Gastrocnemius medialis (tissue), 4 donors: ENCODE data around the gene PPP1R12B. TPM values are rescaled to one million over a fixed set of nuclear protein-coding genes. Genes with fewer than 3 reads are reported as not detected.

Experiments used
- ATAC-seq, 2 donors: fragments of 150-250 bp; one replicate each; pipeline ENCODE4 v1.9.1; 2016
- DNase-seq, 2 donors: peaks; one replicate each; pipeline ENCODE4 v3.0.0-alpha.2; 2019
- H3K27ac ChIP-seq, 4 donors: fragments of 200-600 bp; sonication (generic); 1 replicate in 1 of 4; 2 replicates in 3 of 4; pipeline ENCODE4 v1.5.1; 2016 to 2018; ENCODE audit warnings: mild to moderate bottlenecking in 2 of 4, moderate library complexity in 1 of 4
- H3K27me3 ChIP-seq, 3 donors: fragments of 200-600 bp; sonication (generic) in 2 of 3; 1 replicate in 1 of 3; 2 replicates in 2 of 3; pipeline versions ENCODE4 v1.5.1 to v1.6.0; 2016 to 2019; ENCODE audit warnings: mild to moderate bottlenecking in 1 of 3, moderate library complexity in 1 of 3
- H3K36me3 ChIP-seq, 2 donors: fragments of 200-600 bp; sonication (generic) in 1 of 2; one replicate each; pipeline ENCODE4 v1.5.1; 2017 to 2018
- H3K4me1 ChIP-seq, 2 donors: fragments of 200-600 bp; sonication (generic) in 1 of 2; one replicate each; pipeline ENCODE4 v1.5.1; 2016 to 2017; ENCODE audit warnings: mild to moderate bottlenecking in 2 of 2
- H3K4me3 ChIP-seq, 4 donors: fragments of 200-600 bp; sonication (generic) in 3 of 4; 1 replicate in 1 of 4; 2 replicates in 3 of 4; pipeline ENCODE4 v1.5.1; 2016 to 2019; ENCODE audit warnings: mild to moderate bottlenecking in 2 of 4
- H3K9me3 ChIP-seq, 3 donors: fragments of 200-600 bp; sonication (generic) in 2 of 3; 1 replicate in 1 of 3; 2 replicates in 2 of 3; pipeline ENCODE4 v1.5.1; 2016 to 2019
- POLR2A ChIP-seq, 2 donors: fragments of 450-650 bp; IDR thresholded peaks; one replicate each; pipeline ENCODE4 v1.6.1; 2017; ENCODE audit warnings: antibody characterized with exemption in 2 of 2, mild to moderate bottlenecking in 2 of 2, moderate library complexity in 2 of 2
- in situ Hi-C, 4 donors: fragments of 200-750 bp; cut with MboI; loops; one replicate each; pipeline versions ENCODE4 v1.15.0 to v1.8.0; 2017; ENCODE audit warnings: low sequenced_read_pairs in 4 of 4
- intact Hi-C: fragments of 100-400 bp; cut with DNase I; formaldehyde crosslinking; loops from one replicate; pipeline ENCODE4 v1.15.1; 2023; ENCODE audit warnings: low total_unique reads
- total RNA-seq, 4 donors: library from RNA; depleted of rRNA; stranded (reverse); fragments of >200 nt; gene quantifications; one replicate each; pipeline versions ENCODE4 v1.1.0 to v1.2.3, GENCODE V29; 2016
- TF ChIP-seq, protein P1 (sequence below), 5 experiments: fragments of 450-650 bp in 3 of 5; fragments of 200-600 bp in 2 of 5; sonication (generic) in 2 of 5; IDR thresholded peaks in 4 of 5; conservative IDR thresholded peaks in 1 of 5; 1 replicate in 4 of 5; 2 replicates in 1 of 5; pipeline ENCODE4 v1.5.1; 2016 to 2019; ENCODE audit warnings: antibody characterized with exemption in 5 of 5, mild to moderate bottlenecking in 3 of 5, moderate library complexity in 3 of 5

The PPP1R12B gene
- total RNA-seq, 4 donors from 2014 or later, result 127 to 207 (median 139) TPM

DNA sequence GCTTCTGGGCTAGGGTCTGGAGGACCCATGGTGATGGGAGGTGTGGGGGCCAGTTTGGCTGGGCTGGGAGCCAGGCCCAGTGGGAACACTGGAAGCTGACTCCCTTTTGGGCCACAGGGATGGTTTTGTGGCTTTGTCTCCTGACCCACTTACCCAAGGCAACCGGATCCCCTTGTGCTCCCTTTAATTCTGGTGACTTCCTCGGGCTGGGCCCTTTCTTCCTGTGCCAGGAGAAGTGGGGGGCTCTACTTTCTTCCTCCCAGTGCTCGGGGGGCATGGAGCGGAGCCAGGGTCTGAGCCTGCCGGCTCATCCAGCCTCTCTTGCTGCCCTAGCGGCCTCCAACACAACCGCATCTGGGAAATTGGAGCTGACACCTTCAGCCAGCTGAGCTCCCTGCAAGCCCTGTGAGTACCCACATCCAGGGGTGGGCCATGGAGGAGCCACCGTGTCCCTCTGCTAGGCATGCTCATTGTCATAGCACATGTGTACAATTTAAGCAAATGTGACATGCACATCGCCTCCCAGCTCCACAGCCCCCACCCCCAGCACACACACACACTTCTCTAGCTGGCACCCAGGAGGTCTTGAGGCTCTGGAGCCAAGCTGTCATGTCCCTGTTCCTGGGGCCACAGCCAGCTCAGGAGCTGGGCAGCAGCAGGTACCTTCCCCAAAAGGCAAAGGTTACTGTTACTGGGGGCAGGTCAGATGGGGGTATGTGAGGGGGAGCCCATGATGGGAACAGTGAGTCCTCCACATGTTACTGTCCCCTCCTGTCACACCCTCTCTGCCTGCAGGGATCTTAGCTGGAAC is 41.8 kb upstream of the PPP1R12B start:
- no peak for ATAC-seq
- Histone ChIP-seq H3K4me1 (peaks cover 3 to 13% of the 10 kb centered on the region in 2 donors), H3K27ac (no peak overlapping the region), H3K27me3 (no peaks in the 10 kb centered on the region), H3K4me3 (no peak overlapping the region), H3K36me3 (no peaks in the 10 kb centered on the region), H3K9me3 (no peaks in the 10 kb centered on the region)
- in situ Hi-C loops (loop anchor here in 1 of 4 donors (25.0 kb wide), 1 partner anchor 406 kb away; the partner anchor contains the start of gene SYT2), intact Hi-C loops (loop anchor here (5.0 kb wide), 1 partner anchor 104 kb away; no protein-coding TSS in a partner anchor)
- no peak for TF ChIP-seq POLR2A (IDR thresholded peaks at IDR 0.05)
- TF ChIP-seq, protein P1, sequence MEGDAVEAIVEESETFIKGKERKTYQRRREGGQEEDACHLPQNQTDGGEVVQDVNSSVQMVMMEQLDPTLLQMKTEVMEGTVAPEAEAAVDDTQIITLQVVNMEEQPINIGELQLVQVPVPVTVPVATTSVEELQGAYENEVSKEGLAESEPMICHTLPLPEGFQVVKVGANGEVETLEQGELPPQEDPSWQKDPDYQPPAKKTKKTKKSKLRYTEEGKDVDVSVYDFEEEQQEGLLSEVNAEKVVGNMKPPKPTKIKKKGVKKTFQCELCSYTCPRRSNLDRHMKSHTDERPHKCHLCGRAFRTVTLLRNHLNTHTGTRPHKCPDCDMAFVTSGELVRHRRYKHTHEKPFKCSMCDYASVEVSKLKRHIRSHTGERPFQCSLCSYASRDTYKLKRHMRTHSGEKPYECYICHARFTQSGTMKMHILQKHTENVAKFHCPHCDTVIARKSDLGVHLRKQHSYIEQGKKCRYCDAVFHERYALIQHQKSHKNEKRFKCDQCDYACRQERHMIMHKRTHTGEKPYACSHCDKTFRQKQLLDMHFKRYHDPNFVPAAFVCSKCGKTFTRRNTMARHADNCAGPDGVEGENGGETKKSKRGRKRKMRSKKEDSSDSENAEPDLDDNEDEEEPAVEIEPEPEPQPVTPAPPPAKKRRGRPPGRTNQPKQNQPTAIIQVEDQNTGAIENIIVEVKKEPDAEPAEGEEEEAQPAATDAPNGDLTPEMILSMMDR (IDR thresholded peaks at IDR 0.05 in 4 of 5, conservative IDR thresholded peaks at IDR 0.05 in 1 of 5), result no peak
- DNase-seq, result no peak

DNA sequence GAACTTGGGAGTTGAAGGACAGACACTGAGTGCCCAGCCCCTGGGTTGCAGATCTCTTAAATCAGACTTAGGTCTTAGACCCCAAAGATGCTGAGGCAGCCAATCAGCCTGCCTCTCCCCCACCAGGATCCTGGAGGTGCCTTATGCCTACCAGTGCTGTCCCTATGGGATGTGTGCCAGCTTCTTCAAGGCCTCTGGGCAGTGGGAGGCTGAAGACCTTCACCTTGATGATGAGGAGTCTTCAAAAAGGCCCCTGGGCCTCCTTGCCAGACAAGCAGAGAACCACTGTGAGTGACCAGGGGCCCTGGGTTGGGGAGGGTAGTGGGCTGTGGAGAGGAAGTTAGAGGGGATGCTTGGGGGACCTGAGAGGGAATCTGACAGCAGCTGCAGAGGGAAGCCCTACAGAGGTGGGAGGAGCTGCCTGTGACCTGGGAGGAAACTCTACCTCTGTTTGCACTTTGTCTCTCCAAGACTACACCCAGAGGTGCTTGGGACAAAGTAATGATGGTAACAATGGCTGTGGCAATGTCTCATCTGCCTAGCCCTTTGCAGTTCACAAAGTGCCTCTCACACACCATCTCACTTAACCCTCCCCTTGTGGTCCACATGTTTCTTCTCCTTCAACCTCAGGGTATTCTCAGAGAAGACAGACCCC is 38.3 kb upstream of the PPP1R12B start:
- no peak for ATAC-seq
- no peak overlapping the region for H3K4me3 ChIP-seq
- H3K27me3 ChIP-seq, result no peaks in the 10 kb centered on the region
- TF ChIP-seq, protein P1 (IDR thresholded peaks at IDR 0.05 in 4 of 5, conservative IDR thresholded peaks at IDR 0.05 in 1 of 5), result no peak
- no peak for TF ChIP-seq POLR2A (IDR thresholded peaks at IDR 0.05)
- no peak overlapping the region for H3K27ac ChIP-seq
- H3K9me3 ChIP-seq, result no peaks in the 10 kb centered on the region
- peaks cover 8 to 9% of the 10 kb centered on the region in 2 donors for H3K4me1 ChIP-seq
- H3K36me3 ChIP-seq, result no peaks in the 10 kb centered on the region
- no peak for DNase-seq
- intact Hi-C loops (no loop called here), in situ Hi-C loops (loop anchor here (5.0 to 25.0 kb wide), 3 partner anchors 108 to 402 kb away; partner anchors contain the start of genes LGR6 (in 2 of the 4) and SYT2 (in 1 of the 4))

DNA sequence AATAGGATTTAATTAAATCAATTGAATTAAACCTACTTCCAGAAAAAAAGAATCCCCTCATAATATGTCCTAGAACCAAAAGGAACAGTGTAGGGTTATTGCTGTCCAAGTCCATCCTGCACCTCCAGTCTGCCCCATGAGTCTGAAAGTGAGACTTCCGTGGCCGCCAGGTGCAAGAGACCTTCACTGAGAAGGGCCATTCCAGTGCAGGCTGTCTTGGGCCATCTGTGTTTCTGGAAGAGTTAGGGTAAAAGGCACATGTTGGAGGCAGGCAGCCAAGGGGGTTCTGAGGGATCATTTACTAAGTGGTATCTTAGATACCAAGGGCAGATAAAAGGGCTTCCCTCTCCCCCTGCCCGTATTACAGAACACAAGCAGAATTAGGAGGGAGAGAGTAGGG is 37.8 kb upstream of the PPP1R12B start:
- DNase-seq, result no peak
- intact Hi-C loops, result no loop called here
- Histone ChIP-seq H3K27ac (no peak overlapping the region), H3K9me3 (no peaks in the 10 kb centered on the region), H3K27me3 (no peaks in the 10 kb centered on the region), H3K4me3 (no peak overlapping the region), H3K36me3 (no peaks in the 10 kb centered on the region), H3K4me1 (peaks cover 6 to 8% of the 10 kb centered on the region in 2 donors)
- TF ChIP-seq, protein P1 (IDR thresholded peaks at IDR 0.05 in 4 of 5, conservative IDR thresholded peaks at IDR 0.05 in 1 of 5), result no peak
- no peak for TF ChIP-seq POLR2A (IDR thresholded peaks at IDR 0.05)
- in situ Hi-C loops, result loop anchor here (5.0 to 25.0 kb wide), 3 partner anchors 108 to 402 kb away; partner anchors contain the start of genes LGR6 (in 2 of the 4) and SYT2 (in 1 of the 4)
- no peak for ATAC-seq

DNA sequence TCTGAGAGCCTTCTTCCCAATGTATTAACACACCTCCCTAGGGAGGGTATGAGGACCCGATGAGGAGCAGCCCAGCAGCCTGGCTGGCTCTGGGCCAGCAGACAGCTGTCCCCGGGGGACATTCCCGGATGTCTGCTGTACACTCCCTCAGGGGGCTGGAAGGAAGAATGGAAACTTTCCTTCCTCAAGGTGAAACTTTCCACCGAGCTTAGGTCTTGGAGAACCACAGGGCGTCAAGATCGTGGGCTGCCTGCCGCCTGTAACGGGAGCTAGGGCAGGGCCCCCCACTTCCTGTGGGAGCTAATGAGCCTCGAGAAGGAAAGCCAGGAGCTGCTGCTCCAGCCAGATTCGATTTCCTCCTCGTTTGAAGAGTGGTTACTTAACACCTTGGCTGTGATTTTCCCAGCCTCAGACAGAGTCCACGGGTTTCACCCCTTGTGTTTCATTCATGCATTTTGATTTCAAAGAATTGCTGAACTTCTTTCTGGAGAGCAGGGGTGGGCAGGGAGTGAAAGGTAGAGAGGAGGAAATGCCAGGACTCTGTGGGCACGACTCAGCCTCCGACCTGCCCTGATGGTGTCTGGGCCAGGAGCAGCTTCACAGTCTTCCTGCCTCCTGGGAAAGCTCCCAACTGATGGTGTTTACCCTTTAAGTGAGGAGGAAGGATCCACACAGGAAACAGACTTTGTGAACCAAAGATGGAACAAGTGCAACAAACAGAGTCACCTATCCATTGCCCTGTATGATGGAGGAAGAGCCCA is 36.4 kb upstream of the PPP1R12B start:
- TF ChIP-seq, protein P1 (IDR thresholded peaks at IDR 0.05 in 4 of 5, conservative IDR thresholded peaks at IDR 0.05 in 1 of 5), result no peak
- TF ChIP-seq POLR2A (IDR thresholded peaks at IDR 0.05), result no peak
- no peak for ATAC-seq
- intact Hi-C loops (no loop called here), in situ Hi-C loops (loop anchor here (5.0 to 25.0 kb wide), 3 partner anchors 110 to 400 kb away; partner anchors contain the start of genes LGR6 (in 2 of the 4) and SYT2 (in 1 of the 4))
- peaks cover 6 to 8% of the 10 kb centered on the region in 2 donors for H3K4me1 ChIP-seq
- no peak overlapping the region for H3K27ac ChIP-seq
- H3K9me3 ChIP-seq, result no peaks in the 10 kb centered on the region
- DNase-seq, result no peak
- no peaks in the 10 kb centered on the region for H3K27me3 ChIP-seq
- H3K36me3 ChIP-seq, result no peaks in the 10 kb centered on the region
- no peak overlapping the region for H3K4me3 ChIP-seq
